HG02759 (cell line): Measurements from ENCODE around the gene KRR1.

Experiments
- ATAC-seq: cut with Tn5 transposase; IDR thresholded peaks from one replicate; pipeline ENCODE4 v1.9.1; 2021; ENCODE audit warnings: mild to moderate bottlenecking, moderate library complexity; ENCODE audit not compliant: unreplicated experiment

Gene KRR1

DNA sequence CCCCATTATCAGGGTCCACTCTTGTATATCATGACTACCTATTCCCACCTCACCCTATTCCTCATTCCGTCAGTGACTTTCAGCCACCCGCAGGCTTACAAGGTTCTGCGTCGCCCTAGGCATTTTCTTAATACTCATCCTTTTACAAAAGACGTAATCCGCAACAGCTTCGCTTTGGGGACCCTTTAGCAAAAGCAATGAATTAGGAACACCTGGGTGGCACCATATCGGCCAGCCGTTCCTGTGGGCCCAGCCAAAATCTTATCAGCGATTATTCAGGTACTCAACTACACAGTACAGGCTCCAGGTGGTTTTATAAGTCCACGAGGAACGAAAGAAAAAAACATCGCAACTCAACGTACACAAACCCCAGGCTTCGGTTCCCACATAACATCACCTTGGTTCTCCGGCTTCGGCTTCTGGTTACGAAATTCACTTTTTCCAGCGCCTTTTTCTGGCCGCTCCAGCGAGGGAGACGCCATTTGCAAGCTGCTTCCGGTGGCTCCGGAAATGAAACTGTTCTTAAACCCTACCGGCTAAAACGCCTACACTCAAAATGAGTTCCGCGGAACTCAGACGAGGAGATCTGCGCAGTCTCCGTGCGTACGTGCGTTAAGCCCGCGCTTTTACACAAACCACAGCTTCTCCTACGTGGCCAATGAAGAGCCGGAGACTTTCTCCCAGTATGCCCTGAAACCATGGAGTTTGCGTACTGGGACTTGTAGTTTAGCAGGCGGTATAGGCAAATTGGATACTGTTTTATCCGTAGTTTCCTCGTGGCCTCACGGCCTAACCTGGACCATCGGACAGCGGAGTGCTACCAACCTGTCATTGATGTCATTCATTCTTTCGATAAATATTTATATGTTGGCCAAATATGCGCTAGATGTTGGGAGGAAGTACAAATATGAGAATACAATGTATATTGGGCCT is at the start of gene KRR1:
KRR1 (minus strand) TSS at position 494 of the 933 bp plus-strand sequence; CDS start at position 482, 12 bp downstream.
- ATAC-seq = peak; percentile 98

DNA sequence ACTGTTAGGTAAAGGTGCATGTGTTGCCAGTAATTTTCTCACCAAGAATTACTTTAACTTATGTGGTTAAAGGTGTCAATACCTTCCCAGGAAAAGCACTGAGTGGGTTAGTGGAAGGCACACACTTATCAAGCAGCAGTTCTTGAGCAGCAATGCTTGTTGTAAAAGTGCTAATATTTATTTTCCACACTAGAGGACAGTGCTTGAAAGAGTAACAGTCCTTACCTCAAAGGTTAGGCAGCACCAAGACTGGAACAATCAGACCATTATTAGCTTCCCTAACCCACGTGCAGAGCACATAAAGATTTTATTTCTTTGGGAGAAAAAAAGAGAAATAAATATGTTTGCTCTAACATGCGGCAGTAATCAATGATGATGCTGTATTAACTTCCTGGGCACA is 48.8 kb upstream of the KRR1 start:
- no peak for ATAC-seq

DNA sequence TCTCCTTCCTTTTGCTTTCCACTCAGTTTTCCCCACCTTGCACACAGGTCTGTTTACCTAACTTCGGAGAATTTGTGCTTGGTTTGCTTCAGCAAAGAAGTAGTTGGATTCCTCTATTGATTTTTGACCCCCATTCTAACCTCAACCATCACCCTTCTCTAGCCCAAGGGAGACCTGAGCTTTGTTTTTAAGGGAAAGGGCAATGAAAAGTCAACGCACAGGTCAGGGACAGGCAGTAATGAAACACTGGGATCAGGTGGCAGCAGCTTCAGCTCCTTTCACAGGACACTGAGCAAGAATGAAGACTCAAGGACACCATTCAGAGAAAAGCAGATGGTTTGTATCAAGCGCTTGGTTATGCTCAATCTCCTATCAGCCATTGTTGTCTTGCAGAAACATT is 46.9 kb upstream of the KRR1 start:
- no peak for ATAC-seq

DNA sequence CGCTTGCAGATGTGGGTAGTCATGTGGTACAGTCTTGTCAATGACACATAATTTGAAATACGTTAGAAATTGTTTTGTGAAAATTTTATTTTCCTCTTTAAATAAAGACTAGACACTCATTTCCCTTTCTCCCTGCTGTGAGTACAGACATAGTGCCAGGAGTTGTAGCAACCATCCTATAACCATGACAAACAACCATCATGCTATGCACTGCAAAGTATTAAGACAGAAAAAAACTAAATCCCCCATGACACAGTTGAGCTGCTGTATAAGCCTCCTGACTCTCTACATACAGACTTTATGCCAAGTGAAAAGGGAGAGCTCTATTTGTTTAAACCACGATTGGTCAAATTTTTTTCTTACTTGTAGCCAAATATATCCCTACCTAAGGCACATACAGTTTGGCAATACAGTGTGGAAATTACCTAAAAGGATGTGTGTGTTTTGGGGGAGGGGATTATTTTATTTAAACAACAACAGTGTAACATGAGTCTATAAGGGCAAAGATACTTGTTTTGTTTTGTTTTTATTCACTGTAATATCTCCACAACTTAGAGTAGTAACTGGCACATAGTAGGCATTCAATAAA is 45.0 kb upstream of the KRR1 start:
- no peak for ATAC-seq

DNA sequence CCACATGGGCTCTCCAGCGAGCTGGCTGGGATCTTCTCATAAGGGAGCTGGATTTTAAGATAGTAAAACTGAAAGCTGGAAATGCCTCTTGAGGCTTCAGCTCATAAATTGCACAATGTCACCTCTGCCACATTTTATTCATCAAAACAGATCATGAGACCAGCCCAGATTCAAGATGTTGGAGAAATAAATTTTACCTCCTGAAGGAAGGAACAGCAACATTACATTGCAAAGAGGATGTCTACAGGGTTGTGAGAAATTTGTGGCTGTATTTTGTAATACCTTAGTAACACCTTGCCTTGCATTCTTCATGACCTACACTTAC is 43.1 kb upstream of the KRR1 start:
- no peak for ATAC-seq

DNA sequence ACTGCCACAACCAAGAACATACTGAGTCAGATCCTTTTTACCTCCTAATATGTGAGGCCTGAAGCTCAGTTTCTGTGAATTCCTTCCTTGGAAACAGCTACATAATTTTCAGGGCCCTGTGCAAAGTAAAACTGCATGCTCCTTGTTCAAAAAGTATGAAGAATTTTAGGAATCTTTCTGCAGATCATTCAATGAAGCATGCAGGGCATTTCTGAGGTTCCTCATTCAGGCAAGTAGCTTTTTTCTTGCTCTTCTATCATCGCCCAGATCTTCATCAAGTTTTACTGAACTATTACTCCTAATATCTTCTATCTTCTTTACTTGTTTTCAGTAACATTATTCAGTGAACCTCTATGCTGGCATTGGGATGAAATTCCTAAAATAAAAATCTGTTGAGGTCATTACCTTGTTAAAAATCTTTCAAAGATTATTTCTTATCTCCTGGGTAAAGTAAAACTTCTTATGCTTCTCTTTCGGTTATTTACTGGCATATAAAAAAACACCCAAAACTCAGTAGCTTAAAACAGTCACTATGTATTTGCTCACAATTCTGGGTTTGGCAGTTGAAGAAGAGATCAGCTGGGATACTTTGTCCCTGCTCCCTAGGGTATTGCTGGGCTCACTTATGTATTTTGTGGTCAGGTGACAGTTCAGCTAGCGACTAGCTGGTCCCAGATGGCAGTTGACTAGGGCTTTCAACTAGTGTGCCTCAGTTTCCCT is 42.6 kb upstream of the KRR1 start:
- ATAC-seq = no peak

DNA sequence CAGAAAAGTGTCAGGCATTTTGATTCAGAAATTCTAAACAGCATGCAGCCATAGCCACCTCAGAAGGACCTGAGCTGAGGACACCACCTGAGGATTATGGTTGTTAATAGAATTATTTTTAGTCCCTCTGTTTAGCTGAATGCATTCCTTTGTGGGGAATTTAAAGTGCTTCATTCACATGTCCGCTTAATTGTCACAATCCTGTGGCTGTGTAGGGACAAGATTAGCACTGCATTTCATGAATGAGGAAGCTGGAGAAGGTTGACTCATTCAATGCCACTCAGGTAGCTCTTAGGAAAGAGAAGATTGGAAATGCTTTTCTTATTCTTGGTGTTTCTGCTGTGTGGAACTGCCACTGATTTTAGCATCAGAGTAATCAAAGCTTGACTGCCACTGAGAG is 42.0 kb upstream of the KRR1 start:
- no peak for ATAC-seq

DNA sequence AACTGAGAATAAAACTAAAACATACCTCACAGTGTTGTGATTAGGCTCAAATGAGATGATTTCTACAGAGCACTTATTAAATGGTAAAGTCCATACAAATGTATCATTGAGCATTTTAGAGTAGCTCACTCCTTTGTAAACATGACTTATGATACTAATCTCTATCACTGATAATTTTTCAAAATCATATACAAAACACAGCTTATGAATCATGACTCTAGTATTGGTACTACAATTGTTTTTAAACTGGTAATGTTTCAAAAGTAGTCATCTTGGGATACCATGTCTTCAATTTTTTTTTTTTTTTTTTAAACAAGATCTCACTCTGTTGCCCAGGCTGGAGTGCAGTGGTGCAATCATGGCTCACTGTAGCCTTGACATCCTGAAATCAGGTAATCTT is 40.1 kb upstream of the KRR1 start:
- ATAC-seq = no peak

DNA sequence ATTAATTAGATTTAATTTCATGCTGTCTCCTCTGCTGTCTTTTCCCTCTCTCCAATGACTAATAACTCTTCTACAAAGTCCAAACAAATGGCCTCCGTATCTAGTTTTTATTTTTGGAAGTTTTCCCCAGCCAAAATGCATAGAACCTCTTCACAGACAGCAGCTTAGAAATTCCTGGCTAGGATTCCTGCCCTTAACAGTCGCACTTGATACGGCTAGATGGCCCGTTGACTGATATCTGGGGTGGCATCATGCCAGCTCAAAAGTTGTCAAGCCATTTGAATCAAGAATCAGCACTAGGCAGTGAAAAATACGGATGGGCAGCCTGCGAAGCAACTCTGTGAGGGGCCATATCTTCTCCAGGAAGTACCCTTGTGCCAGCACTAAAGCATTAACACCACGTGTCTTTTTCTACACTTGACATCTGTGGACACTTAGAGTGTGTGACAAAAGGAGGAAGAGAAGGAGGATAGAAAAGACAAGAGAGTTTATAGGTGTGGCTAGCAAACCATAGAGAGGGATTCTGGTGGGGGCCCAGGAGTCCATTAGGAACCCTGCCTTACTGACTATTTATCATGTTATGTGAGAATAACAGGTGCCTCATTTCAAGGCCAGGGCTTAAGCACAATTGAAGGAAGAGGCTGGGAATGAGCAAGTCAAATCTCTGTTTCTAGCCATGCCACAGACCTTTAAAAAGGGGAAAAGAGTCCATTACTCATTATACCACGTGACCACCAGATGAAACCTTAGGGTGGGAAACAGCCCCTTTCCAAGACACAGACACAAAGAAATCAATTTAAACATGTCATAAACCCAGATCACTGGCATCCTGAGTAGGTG is 39.2 kb upstream of the KRR1 start:
- no peak for ATAC-seq

DNA sequence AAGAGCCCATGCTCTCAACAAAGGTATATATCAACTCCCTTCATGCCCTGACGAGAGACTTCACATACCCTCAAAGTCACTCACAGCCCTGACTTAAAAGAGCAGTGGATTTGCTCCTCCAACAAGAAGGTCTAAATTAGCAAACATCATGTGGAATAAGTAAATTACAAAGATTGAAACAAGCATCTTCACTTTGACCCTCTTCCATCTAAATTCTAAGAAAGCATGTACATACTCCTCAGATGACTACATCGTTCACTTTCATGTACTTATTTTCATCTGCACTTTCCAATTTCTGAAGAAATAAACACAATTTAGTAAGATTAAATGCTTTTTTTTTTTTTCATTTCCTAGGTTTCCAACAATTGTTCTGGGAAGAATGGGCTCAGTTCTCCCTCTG is 38.6 kb upstream of the KRR1 start:
- ATAC-seq = no peak

DNA sequence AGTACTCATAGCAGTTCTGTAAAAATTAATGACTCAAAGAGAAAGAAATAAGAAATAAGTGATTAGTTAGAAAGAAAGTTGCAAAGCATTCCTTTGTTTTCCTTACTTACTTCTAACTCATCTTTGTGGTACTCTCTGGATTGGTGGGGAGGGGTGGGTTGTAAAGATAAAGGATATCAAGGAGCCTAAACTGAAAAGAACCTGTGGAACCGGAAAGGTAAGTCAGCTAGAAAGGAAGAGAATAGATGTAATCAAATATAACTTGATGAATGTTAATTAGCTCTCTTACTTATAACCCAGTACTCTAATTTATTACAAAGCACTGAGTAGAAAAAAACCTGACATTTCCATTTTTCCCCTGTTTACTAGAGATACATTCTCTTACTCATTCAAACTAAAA is 37.5 kb upstream of the KRR1 start:
- no peak for ATAC-seq

DNA sequence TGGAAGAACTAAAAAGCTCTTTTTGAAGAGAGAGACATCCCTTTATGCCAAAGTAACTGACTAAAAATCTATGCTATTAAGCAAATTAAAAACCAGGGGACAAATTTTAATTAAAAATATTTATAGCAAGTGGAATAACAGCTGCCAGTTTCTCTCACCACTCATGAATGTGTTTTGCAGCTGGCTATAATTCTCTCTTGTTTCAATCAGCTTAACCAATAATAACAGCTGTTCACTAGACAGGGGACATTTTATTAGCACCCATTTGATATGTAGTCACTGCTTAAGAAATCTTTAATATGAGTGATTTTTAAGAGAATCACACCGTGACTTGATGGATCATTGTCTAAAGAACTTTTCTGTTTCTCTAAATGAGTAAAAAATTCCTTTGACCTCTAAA is 34.2 kb upstream of the KRR1 start:
- ATAC-seq = no peak

DNA sequence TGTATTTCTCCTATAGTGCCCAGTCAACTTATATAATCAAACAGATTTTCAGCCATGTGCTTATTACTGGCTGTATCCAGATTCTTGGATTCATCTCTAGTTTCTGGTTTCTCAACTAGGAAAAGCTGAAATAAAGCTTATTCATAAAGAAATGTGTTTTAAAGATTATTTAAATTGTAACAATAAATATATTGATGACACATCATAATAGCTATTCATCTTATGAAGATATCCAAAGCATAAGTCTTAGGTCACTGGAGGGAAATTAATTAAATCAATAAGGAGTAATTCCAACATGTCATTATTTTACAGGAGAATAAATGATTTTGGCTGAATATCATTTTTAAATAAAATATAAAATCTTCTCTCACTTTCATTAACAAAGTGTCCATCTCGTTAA is 32.1 kb upstream of the KRR1 start:
- no peak for ATAC-seq

DNA sequence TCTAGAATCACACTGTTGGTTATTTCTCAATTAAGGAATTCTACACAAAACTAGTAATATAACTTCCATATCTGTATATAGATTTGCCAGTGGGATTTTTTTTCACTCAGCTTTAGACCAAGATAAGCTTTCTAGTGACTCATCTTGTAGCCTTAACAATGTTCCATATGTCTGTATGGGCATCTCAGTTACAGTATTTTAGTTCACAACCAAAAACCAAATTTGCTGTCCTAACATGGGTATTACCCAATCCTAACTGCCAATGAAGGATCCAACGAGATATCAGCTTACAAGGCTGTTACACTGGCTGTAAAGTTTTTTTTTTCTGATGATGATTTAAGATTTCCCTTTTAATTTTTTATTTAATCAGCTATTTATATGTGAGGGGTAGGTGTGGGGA is 31.5 kb upstream of the KRR1 start:
- ATAC-seq = no peak

DNA sequence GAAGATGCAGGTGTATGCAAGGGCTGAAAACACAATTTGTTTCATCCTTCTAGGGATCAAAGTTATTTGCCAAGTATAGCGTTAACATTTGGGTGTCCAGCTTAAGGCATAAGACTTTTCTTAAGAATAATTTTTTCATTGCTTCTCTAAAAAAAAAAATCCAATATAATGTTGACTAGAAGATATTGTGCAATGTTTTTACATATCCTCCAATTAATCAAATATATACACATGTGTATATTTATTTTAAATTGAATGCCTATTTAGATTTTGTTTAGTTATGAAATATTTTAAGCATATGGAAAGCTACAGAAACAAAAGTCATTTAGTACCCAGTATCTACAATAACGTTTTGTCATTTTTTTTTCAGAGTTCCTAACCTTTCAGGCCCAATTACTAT is 28.5 kb upstream of the KRR1 start:
- ATAC-seq = no peak

DNA sequence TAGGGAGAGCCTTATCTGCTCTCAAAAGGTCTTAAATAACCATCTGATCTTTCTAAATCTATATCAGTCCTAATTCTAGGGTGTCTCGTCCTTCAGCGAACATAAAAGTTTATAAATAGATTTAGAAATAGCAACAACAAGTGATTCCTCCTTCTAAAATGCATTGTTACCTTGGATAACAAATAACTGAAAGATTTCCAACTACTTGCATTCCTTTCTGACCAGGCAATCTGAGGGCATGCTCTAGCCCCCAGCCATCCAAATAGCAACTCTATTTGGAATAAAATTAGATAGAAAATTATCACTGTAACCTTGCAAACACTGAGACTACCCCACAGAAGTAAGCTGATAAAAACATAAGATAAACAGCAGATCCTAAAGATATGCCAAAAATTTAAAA is 21.8 kb upstream of the KRR1 start:
- no peak for ATAC-seq

DNA sequence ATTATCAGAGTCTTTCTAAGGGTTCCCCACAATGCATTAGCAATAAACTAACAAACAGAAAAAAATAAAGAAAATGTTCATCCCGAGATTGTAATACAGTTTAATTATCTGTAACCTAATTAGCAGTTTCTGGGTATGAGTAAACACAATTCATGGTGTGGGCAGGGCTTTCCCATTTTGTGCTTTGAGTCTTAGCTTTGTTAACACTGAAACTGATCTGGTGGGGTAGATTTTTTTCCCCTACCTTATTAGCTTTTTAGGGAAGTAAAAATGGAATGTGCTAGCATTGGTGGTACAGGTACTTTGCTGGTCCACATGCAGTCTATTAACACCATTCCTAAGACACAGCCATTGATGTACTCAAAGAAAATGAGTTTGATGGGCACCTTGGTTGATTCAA is 18.4 kb upstream of the KRR1 start:
- no peak for ATAC-seq

DNA sequence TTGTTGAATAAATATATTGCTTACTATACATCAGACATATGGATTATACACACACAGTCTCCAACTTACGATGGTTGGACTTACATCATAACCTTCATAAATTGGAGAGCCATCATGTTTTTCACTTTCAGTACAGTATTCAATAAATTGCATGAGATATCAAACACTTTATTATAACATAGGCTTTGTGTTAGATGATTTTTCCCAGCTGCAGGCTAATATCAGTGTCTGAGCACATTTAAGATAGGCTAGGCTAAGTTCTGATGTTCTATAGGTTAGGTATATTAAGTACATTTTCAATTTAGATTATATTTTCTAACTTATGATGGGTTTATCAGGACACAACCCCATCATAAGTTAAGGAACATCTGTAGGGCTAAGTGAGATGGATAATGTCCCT is 17.9 kb upstream of the KRR1 start:
- ATAC-seq = no peak

DNA sequence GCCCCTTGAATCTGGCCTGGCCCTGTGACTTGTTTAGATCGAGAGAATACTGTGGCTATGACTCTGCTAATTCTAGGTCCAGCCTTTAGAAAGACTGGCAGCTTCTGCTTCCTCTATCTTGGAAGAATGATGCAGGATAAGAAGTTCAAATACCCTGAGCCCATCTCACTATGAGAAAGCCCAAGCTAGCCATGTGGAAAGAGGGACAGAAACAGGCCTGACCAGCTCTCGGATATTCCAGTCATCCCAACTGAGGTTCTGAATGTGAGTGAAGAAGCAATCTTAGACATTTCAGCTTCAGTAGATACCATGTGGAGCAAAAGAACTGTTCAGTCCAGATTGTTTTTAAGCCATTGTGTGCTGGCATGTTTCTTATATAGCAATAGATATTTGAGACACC is 17.3 kb upstream of the KRR1 start:
- no peak for ATAC-seq

DNA sequence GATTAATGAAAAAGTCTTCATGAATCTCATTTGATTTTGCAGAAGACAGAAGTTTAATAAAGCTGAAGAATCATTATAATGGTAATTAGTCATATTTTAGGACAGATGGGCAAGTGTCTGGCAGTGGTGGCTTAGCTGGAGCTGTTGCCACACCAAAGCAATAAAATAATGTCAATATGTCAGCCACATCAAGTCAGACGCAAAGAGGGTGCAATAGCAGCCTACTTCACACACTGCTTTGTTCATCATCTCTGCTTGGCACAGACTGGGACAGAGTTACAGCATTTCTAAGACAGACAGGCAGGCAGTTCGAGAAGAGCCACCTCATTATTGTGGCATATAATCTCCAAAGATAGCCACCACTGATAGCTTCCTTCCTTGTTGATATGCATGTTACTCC is 16.9 kb upstream of the KRR1 start:
- ATAC-seq = no peak
